ENCODE results near the gene OTULINL.

- TF ChIP-seq CTCF (conservative IDR thresholded peaks at IDR 0.05; ENCODE audit: low read length), result no peak
- TF ChIP-seq EZH2phosphoT487 (IDR thresholded peaks at IDR 0.05; ENCODE audit: borderline replicate concordance), result no peak
Measured at GRCh38 chr5:14593326-14594021, 11.9 kb downstream of the OTULINL start.

Measured in Loucy (cell line).